SU-DHL-6 (cell line): ENCODE data around the gene SERPINA7.

Experiments used
- EZH2phosphoT487 ChIP-seq: fragments of 200-600 bp; sonication (generic), shearing (Covaris generic); conservative IDR thresholded peaks from 2 replicates; pipeline ENCODE4 v1.6.1; 2018; ENCODE audit warnings: mild to moderate bottlenecking, antibody characterized with exemption, low read length, moderate library complexity, mixed read lengths
- TF ChIP-seq, protein P1 (sequence below): fragments of 200-600 bp; sonication (generic); IDR thresholded peaks from one replicate; pipeline ENCODE4 v1.5.1; 2017; ENCODE audit warnings: antibody characterized with exemption, mild to moderate bottlenecking, low read length, moderate library complexity; ENCODE audit not compliant: insufficient read depth, poor library complexity, severe bottlenecking

DNA sequence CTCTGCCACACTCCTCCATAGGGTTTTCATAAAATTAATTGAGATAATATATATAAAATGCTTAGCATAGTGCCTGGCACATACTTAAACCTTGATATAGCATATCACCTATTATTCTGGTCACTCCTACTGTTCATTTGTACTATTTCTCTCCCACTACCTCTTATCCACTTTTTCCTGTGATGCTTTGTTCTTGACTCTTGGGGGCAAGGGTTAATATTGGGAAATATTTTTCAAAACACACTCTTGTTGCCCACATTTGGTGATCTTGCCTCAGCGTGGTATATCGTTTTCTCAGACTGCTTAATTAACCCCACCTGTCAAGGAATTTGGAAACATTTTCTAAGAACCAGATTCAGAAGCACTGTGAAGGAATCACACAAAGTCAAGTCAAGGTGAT is 16.3 kb downstream of the SERPINA7 start:
- TF ChIP-seq, protein P1, sequence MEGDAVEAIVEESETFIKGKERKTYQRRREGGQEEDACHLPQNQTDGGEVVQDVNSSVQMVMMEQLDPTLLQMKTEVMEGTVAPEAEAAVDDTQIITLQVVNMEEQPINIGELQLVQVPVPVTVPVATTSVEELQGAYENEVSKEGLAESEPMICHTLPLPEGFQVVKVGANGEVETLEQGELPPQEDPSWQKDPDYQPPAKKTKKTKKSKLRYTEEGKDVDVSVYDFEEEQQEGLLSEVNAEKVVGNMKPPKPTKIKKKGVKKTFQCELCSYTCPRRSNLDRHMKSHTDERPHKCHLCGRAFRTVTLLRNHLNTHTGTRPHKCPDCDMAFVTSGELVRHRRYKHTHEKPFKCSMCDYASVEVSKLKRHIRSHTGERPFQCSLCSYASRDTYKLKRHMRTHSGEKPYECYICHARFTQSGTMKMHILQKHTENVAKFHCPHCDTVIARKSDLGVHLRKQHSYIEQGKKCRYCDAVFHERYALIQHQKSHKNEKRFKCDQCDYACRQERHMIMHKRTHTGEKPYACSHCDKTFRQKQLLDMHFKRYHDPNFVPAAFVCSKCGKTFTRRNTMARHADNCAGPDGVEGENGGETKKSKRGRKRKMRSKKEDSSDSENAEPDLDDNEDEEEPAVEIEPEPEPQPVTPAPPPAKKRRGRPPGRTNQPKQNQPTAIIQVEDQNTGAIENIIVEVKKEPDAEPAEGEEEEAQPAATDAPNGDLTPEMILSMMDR: no peak
- TF ChIP-seq EZH2phosphoT487: no peak
